GM18867 (cell line): ENCODE results near the gene GRID1.
A peak's percentile ranks its signal among the peaks of the same experiment; 100 is the strongest.
"Not testable (repeated sequence)": the region's sequence is repeated elsewhere in the genome, so short reads cannot be mapped to it uniquely, and the experiment has no call there.

ENCODE experiments used
- ATAC-seq: cut with Tn5 transposase; IDR thresholded peaks from one replicate; pipeline ENCODE4 v1.9.1; 2021; ENCODE audit warnings: mild to moderate bottlenecking, moderate library complexity; ENCODE audit not compliant: unreplicated experiment

Gene GRID1

DNA sequence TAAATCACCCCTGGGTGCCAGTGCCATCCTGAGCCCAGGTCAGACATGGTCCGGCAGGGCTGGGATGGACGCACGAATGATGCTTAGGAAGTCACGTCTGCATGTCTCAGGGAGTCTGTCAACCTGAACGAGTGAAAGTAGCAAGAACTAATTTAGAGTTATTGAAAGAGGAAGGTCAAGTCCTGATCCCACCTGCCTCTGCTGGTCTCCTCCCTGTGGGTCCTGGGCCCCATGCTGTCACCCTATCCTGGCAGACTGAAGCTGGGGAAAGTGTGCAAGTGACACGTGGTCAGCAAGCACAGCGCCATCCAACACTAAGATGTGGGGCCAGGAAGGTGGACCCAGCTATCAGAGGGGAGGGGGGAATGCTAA lies 26.1 kb upstream of the GRID1 start:
- ATAC-seq = peak; percentile 51

DNA sequence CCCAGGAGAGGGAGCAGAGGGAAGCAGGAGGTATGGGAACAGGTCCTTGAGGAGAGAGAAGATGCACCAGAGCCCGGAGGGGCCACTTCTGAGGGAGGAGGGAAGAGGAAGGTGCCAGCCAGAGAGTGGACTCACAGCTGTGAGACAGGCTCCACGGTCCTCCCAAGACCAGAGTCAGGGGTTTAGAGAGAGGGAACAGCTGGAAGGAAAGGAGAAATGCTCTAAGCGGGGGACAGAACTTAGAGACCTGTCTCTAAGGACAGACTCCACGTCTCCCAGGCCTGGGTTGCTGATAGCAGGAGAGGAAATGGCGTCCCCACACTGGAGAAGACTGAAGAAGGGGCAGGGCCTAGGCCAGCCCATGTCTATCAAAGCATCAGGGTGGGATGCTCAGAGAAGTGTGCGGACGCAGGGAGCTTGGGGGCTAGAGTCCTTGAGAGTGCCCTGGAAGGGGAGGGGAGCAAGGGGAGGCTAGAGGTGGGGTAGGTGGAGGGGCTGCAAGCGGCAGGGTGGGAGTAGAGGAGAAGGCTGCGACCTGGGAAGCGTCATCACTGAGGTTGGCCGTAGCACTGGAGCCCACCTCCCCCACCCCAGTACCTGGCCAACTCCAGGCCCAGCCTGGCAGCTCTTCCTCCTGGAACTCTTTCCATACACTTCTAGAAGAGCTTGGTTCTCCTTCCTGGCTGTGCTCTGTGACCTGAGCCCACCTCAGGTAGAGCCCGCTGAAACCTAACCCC lies 25.6 kb upstream of the GRID1 start:
- ATAC-seq = no peak

DNA sequence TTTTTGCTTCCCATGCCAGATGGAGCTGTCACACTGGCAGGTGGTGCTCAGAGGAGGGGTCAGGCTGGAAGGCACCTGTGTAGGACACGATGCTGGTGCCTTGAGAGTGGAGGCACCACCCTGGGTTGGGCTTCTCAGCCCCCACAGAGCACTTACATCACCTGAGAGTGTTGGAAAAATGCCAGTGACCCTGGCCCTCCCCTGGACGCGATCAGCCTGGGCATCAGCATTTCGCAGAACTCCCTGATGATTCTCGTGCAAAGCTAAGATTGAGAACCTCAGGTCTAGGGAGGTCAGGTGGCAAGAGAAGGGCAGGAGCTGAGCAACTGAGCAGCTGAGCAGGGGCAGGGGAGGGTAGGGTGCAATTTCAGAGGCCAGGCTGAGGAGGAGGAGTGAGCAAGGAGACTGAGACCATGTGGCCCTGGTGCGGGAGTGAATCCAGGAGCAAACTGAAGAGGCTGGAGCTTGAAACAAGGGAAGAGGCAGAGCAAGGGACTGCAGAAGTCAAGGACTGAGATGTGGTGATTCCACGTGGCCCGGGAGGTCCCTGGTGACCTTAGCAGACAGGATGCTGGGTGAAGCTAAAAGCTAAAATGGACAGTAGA lies 24.7 kb upstream of the GRID1 start:
- ATAC-seq = no peak

DNA sequence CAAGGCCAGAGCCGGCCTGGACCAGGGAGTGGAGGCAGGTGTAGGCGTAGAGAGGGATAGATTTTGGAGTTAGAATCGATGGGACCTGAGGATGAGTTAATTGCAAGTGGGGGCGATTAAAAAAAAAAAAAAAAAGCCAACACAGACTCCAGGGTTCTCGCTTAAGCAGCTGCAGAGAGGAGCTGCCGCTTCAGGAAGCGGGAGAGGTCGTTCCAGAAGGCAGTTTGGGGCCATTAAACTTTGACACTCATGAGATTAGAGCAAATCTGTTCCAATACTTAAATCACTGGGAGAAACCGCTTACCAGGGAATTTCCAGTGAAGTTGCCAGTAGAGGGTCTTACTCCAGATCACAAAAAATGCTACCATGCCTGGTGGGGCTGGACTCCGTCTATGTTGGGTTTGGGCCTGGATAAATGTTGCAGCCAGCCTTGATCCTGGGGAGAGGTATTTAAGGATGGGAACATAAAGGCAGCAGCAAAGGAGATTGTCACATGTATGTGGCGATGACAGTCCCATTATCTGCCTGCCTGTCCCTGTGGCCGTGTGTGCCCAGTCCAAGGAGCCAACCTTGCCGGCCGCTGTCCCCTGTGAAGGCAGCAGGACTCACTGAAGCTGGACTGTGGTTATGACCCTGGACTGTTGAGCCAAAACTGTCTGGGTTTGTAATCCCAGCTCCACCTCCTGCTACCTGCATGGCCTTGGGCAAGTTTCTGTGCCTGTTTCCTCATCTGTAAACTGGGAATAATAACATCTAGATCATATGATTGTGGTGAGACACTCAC lies 23.9 kb upstream of the GRID1 start:
- no peak for ATAC-seq

DNA sequence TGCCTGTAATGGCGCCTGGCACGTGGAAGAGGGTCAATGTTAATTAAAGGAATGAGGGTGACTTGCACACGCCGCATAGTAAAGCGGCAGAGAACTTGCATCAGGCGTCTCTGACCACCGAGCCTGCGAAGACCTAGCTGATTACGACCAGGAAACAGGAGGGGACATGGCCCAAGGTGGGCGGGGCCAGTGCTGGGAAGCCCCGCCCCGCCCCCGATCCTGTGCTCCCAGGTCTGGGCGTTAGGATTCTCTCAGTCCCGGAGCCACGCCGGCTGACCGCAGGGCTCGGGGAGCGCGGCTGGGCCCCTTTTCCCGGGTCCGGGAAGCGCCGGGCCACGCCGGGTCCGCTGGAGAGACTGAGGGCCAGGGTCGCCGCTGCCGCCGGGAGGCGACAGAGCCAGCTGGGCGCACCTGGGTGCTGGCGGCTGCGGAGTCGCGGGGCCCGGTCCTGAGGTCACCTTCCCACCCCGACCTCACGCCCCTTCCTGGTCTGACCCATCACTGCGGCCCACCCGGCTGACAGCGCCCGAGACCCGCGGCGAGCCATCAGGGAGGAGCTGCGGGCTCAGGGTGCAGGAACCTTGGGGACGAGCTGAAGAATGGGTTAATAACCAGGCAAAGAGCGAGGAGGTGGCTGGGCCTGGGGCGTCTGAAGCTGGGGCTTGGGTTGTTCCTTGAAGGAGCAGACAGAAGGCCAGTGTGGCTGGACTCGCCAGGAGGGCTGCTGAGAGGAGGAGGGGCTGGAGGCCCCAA lies 23.0 kb upstream of the GRID1 start:
- peak; percentile 78 for ATAC-seq

DNA sequence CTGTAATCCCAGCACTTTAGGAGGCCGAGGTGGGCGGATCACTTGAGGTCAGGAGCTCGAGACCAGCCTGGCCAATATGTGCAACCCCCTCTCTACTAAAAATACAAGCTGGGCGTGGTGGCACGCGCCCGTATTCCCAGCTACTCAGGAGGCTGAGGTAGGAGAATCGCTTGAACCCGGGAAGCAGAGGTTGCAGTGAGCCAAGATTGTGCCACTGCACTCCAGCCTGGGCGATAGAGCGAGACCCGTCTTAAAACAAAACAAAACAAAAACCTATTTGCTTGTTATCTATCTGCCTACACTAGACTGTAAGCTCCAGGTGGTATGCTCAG lies 22.5 kb upstream of the GRID1 start:
- ATAC-seq = not testable (repeated sequence)

DNA sequence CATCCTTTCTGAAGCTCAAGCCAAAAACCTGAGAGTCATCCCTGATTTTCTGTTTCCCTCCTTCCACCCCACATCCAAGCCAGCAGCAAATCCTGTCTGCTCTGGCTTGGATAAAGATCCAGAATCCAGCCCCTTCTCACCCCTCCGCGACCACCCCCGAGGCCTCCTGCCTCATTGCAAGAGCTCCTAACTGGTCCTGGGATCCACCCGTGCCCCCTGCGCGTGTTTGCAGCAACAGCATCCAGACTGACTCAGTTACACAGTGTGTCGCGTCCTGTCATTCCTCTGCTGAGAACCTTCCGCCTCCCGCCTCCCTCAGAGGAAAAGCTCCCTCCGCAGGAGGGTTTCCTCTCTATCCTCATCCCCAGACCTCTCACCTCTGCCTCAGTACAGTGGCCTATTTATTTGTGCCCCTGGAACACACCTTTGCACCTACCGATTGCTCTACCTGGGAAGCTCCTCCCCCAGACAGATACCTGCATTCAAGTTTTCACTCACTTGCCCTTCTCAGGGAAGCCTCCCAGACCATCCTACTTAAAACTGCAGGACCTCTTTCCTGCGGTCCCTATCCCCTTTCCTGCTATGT lies 21.6 kb upstream of the GRID1 start:
- ATAC-seq = no peak

DNA sequence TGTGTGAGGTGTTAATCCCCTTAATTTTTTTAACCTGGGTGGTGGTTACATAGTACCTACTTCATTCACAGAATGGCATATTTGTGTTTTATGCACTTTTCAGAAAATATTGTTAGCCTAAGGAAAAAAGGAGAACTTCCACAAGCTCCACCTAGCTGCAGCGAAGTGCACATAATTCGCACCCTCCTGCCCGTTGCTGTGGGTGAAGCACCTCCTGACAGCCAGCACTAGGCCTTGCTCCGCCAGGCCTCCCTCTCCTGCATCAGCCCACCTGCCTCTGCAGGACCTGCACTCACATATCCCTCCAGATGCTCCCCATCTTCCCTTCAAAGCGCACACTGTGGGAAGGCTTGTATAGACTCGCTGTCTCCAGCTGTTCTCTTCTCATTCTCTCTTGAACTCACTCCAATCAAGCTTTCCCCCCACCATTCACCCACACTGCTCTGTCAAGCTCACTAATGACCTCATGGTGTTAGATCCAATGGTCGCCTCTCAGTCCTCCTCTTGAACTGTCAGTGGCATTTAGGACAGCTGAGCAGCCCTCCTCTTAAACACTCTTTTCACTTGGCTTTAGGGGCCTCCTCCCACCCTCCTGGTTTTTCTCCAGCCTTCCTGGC lies 20.7 kb upstream of the GRID1 start:
- no peak for ATAC-seq

DNA sequence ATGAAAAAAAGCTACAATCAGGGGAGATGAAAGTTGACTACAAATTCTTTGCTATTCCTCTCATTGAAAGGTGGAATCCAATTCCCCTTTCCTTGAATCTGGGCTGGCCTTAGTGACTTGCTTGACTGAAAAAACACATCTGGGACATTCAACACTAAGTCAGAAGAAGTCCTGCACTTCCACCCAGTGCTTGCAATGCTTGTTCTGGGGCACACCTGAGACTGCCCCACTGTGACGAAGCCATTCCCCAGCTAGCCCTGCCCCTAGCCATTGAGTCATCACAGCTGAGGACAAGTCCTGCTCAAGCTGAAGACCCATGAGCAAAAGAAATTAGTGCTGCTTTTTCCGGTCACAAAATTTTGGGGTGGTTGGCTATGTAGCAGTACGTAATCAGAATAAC lies 19.2 kb upstream of the GRID1 start:
- no peak for ATAC-seq

DNA sequence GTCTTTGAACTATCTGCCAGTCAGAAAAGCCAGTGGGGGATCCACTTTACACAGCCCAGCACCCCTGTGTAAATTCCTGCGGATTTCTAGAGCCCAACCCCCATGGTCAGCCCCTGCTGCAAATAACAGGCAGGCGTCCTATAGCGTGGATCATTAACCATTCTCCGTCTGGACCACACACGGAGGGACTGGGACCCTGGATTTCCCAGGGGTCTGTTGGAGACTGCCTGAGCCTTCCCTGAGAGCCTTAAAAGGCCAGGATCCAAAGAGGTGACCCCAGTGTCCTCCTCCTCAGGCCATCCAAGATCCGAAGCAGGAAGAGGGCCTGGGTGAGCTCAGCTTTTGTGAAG lies 11.2 kb upstream of the GRID1 start:
- no peak for ATAC-seq

DNA sequence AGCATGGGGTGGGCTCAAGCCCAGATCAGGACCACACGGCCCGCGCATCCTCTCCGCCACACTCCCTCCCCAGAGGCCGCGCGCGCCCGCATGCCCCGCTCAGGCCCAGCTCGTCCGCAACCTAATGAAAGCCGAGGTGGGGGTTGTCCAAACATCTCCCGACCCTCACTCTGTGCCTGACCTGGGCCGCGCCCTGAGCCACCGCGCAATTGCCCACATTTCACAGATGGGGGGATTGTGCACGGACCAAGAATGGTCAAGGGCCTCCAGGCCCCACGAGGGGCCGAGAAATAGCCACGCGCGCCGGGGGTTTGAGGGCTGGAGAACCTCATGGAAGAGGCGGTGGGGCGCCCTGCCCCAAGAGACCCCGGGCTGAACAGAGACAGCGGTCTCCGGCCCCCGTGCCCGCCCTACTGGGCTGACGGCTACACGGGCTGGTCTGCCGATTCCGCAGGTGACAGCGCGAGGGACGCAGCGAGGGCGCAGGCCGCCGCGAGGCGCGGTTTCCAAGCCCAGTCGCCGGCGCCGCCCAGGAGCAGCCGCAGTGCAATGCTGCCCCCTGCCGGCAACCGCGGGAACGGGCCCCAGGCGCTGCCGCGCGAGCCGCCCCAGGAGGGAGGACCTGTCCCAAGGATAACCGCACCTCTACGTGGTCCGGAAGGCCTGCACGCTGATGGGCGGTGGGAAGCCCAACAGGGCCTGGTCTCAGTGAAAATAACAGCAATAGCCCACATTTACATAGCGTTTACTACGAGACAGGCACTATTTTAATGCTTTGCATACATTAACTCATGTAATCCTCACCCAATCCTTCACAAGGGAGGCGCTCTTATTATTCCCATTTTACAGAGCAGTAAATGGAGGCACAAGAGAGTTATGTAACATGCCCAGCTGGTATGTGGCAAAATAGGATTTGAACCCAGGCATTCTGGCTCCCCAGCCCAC lies 10.5 kb upstream of the GRID1 start:
- peak; percentile 95 for ATAC-seq

DNA sequence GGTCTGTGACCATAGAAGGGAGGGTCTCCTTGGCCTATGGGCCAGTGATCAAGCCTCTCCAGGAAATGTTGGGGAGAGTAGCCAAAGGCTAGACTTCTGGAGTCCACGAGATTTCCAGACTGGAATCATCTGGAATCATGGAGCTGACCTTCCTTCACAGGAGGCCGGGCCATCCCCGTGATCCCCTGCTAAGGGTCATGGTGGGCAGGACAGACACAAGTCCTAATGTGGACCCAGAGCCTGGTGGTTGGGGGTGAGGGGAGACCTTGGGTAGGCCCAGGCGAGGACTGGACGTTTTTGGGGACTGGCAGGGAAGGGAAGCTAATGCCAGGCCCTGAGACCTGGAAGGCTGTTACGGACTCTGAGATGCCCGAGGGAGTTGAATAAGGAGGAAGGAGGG lies 9.8 kb upstream of the GRID1 start:
- no peak for ATAC-seq

DNA sequence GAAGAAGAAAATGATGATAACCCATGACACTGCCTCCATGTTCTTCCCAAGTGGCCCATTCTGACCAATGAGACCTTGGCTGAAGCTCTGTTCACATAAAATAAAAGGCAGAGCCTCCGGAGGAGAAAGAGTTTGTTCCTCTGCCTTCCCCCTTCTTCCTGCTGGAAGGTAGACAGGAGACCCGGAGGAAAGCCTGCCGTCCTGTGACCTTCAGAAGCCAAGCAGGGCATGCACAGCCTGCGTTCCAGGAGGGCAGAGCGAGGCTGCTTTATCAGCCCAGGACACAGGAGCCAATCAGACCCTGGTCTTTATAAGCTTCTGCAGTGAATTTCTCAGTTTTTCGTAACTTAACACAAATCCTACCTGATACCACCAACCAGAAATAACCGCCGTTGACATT lies 8.6 kb upstream of the GRID1 start:
- ATAC-seq = no peak

DNA sequence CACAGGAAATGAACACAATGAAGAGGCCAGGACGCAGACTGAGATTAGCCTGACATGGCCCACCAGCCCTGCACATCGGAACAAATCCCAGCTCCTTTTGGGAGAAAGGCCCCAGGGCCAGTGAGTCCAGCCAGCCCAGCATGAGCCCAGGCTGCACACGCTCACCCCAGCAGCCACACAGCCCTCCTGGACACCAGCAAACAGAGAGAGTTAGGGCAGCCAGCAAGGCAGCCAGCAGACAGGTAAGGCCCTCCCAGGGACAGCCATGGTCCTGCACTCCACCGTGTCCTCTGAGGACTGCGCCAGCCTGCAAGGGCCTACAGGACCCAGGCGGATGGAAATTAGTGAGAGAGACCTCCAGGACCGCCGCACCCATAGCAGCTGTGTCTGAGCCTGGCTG lies 8.1 kb upstream of the GRID1 start:
- ATAC-seq = no peak

DNA sequence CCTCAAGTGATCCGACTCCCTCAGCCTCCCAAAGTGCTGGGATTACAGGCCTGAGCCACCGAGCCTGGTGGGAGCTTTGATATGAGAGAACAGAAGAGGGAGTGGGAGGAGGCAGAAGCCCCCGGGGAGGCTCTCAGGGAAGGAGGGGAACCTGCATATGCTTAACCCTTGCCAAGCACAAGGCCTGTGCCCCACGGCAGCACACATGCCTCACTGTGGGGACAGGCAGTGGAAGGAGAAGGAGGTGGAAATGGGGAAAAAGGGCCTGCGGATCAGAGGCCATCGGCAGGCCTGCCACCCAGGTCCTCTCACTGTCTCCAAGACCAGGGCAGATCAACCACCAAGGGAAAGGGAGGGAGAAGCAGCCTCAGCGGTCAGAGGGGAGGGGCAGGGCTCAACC lies 7.2 kb upstream of the GRID1 start:
- ATAC-seq = no peak

DNA sequence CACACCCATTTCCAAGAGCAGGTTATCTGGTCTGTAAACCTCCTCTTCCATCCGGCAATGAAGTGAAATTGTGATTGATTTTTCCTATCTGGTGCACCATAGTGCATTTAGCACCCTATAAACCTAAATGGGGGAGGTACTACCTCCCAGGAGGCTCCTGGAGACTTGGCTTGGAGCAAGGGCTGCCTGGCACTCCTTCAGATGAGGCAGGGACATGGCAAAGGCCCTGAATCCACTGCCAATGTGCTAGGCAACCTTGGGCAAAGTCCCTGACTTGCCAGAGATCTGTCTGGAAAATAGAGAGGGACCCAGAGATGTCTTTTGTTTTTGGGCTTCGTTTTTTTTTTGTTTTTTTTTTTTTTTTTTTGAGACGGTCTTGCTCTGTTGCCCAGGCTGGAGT lies 6.7 kb upstream of the GRID1 start:
- no peak for ATAC-seq

DNA sequence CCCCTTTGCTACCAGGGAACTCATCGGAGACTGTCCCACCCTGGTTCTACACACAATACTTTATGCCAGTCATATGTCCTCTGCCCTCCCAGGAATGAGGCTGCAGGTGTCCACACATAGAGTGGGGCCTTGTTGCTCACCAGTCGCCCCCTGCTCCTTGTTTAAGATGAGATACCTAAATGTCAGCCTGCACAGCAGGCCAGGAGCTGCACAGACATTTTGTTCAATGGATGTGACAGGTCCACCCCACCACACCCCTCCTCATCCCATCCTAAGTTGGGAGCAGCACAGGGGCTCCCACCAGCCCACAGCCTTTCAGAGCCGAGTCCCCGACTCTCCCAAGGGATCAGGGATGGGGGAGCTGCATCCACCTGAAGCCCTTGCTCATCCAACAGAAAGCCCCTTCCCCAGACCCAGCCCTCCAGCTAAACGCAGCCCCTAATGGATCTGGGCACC lies 6.2 kb upstream of the GRID1 start:
- ATAC-seq = no peak

DNA sequence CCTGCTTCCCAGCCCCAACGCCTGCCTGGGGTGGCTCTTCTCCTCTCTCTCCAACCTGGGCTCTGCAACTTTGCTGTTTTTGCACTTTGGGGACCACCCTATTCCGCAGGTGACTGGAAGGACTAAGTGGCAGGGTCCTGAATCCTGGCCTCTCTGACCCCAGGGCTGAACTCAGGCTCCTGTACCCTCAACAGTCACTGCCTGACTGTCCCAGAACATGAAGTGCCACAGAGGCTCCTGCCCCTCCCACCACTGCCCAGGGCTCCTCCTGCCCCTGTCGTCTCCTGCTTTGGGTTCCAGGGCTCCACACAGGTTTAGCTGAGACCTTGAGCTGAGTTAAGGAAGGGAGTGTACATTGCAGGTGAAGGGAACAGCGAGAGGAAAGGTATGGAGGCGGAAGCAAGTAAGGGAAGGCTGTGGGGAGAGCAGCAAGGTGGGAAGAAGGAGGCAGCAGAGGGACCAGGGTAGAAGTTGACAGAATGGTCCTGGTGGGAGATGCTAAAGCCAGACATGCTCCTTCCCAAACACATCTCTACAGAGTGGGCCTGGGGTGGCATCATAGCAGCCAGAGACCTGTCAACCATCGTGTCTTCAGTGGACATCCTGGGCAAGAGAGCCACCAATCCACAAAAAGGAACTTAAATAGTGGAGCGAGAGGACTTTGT lies 5.7 kb upstream of the GRID1 start:
- no peak for ATAC-seq

DNA sequence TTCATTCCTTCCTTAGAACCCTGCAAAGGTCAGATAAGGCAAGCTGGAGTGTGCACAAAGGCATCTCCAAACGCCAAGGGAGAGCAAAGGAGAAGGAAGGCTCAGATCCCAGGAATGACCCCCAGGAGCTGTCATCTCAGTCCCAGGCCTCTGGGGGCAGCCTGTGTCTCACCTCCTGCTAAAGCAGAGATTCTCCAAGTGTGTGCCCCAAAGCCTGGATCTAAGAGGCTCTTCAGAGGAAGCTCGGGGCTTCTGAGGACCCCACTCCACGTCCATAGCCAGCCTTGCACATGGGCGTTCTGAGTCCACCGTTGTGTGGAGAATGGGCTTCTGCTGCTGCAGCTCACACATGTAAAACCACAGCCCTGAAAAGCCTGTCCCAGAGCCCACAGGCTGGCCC lies 5.1 kb upstream of the GRID1 start:
- no peak for ATAC-seq
